Keratinocyte (primary cell): ENCODE data around the gene SLC37A3. TPM values are rescaled to one million over a fixed set of nuclear protein-coding genes. Genes with fewer than 3 reads are reported as not detected.
"Not testable (repeated sequence)": the region's sequence is repeated elsewhere in the genome, so short reads cannot be mapped to it uniquely, and the experiment has no call there.

Source experiments
- DNase-seq: peaks from one replicate; pipeline ENCODE4 v3.0.0-alpha.2; 2011; ENCODE audit warnings: low read depth, missing footprints, low spot score
- FAIRE-seq: peaks from 2 replicates; lab custom pipeline; 2011; peaks lifted over from hg19 to GRCh38; lab: Jason Lieb, UNC
- H2AFZ ChIP-seq: 2 replicates; pipeline ENCODE4 v1.6.0; 2012; ENCODE audit warnings: low read length, control low read depth, inconsistent platforms; ENCODE audit not compliant: control insufficient read depth
- H3K27ac ChIP-seq: 2 replicates; pipeline ENCODE4 v1.5.1; 2011; ENCODE audit warnings: low read length; ENCODE audit not compliant: control insufficient read depth, insufficient read depth
- H3K27me3 ChIP-seq: 3 replicates; pipeline ENCODE4 v1.6.0; 2011; ENCODE audit warnings: low read length; ENCODE audit not compliant: control insufficient read depth, insufficient read depth; ENCODE audit errors: extremely low read depth
- H3K36me3 ChIP-seq, 2 experiments: 2 replicates in 1 of 2; 3 replicates in 1 of 2; pipeline ENCODE4 v1.5.1; 2011; ENCODE audit warnings: low read length in 2 of 2, mild to moderate bottlenecking in 1 of 2; ENCODE audit not compliant: control insufficient read depth in 2 of 2, insufficient read depth in 2 of 2; ENCODE audit errors: extremely low read depth in 1 of 2
- H3K4me1 ChIP-seq: 3 replicates; pipeline ENCODE4 v1.5.1; 2011; ENCODE audit warnings: low read length; ENCODE audit not compliant: control insufficient read depth, insufficient read depth; ENCODE audit errors: extremely low read depth
- H3K4me2 ChIP-seq: 3 replicates; pipeline ENCODE4 v1.6.0; 2011; ENCODE audit warnings: low read depth, low read length; ENCODE audit not compliant: control insufficient read depth, insufficient read depth; ENCODE audit errors: extremely low read depth
- H3K4me3 ChIP-seq, 3 experiments: fragments of 200-600 bp in 1 of 3; sonication (generic) in 1 of 3; 2 replicates in 2 of 3; 3 replicates in 1 of 3; pipeline ENCODE4 v1.5.1; 2011 to 2016; ENCODE audit warnings: low read length in 3 of 3, mild to moderate bottlenecking in 3 of 3, control low read depth in 2 of 3, inconsistent platforms in 1 of 3, low read depth in 1 of 3, mixed read lengths in 1 of 3, mixed run types in 1 of 3, moderate library complexity in 1 of 3; ENCODE audit not compliant: control insufficient read depth in 2 of 3, insufficient read depth in 2 of 3; ENCODE audit errors: extremely low read depth in 1 of 3
- H3K79me2 ChIP-seq: 2 replicates; pipeline ENCODE4 v1.6.0; 2012; ENCODE audit warnings: low read length; ENCODE audit not compliant: control insufficient read depth, insufficient read depth
- H3K9ac ChIP-seq: 3 replicates; pipeline ENCODE4 v1.6.0; 2011; ENCODE audit warnings: low read length; ENCODE audit not compliant: control insufficient read depth, insufficient read depth; ENCODE audit errors: extremely low read depth
- H3K9me1 ChIP-seq: 3 replicates; pipeline ENCODE4 v1.6.0; 2011; ENCODE audit warnings: low read length; ENCODE audit not compliant: control insufficient read depth, insufficient read depth; ENCODE audit errors: extremely low read depth
- H3K9me3 ChIP-seq: 2 replicates; pipeline ENCODE4 v1.5.1; 2012; ENCODE audit warnings: low read depth, low read length; ENCODE audit not compliant: control insufficient read depth
- H4K20me1 ChIP-seq: 3 replicates; pipeline ENCODE4 v1.6.0; 2011; ENCODE audit warnings: low read length; ENCODE audit not compliant: control insufficient read depth, insufficient read depth; ENCODE audit errors: extremely low read depth
- CTCF ChIP-seq, 3 experiments: IDR thresholded peaks in 1 of 3; conservative IDR thresholded peaks in 1 of 3; optimal IDR thresholded peaks in 1 of 3; 2 replicates in 2 of 3; 3 replicates in 1 of 3; pipeline versions ENCODE3 to v1.5.1; 2011; ENCODE audit warnings: low read length in 3 of 3, mild to moderate bottlenecking in 3 of 3, moderate library complexity in 2 of 3, control low read depth in 1 of 3, inconsistent platforms in 1 of 3; ENCODE audit not compliant: insufficient read depth in 2 of 3; ENCODE audit errors: extremely low read depth in 1 of 3
- EZH2 ChIP-seq: IDR thresholded peaks from one replicate; pipeline ENCODE4 v1.6.1; 2012; ENCODE audit warnings: inconsistent platforms, mild to moderate bottlenecking, low read length, moderate library complexity
- dilution Hi-C: fragments of 300-500 bp; cut with MboI; formaldehyde crosslinking; loops from one replicate; pipeline ENCODE4 v1.7.0; 2020; ENCODE audit warnings: low sequenced_read_pairs; ENCODE audit not compliant: extremely low pct_ligation_motif_present
- polyA plus RNA-seq, 5 experiments: library from polyadenylated mRNA; depleted of rRNA in 3 of 5; stranded (reverse) in 3 of 5; stranded (forward) in 1 of 5; unstranded in 1 of 5; fragments of >200 nt; gene quantifications; 1 replicate in 1 of 5; 2 replicates in 3 of 5; 3 replicates in 1 of 5; pipeline versions ENCODE4 v1.2.1 to v1.2.3, GENCODE V29; 2011 to 2012; ENCODE audit warnings: missing spikeins in 2 of 5, low read depth in 1 of 5, low replicate concordance in 1 of 5

SLC37A3 gene
- polyA plus RNA-seq, 1 donor (not counting 4 experiments of a cell fraction or from before 2014, with no cell fraction given) = 51.4 TPM

- dilution Hi-C loops = no loop called here
- H3K9ac ChIP-seq = no peak overlapping the region
- H3K9me1 ChIP-seq = no peaks in the 10 kb centered on the region
- H4K20me1 ChIP-seq = no peaks in the 10 kb centered on the region
- DNase-seq (no peak), FAIRE-seq (no peak)
- H3K36me3 ChIP-seq = no peaks in the 10 kb centered on the region
- H3K4me2 ChIP-seq = no peak overlapping the region
- H3K4me1 ChIP-seq = no peaks in the 10 kb centered on the region
- TF ChIP-seq EZH2 (no peak), CTCF (optimal IDR thresholded peaks at IDR 0.05 in 1 of 3, IDR thresholded peaks at IDR 0.05 in 1 of 3, conservative IDR thresholded peaks at IDR 0.05 in 1 of 3; ENCODE audit: extremely low read depth in 1 of 3, insufficient read depth in 2 of 3, low read length in 3 of 3) (no peak)
- H2AFZ ChIP-seq = no peak overlapping the region
- H3K27ac ChIP-seq = no peak overlapping the region
- no peak overlapping the region for H3K4me3 ChIP-seq
- no peaks in the 10 kb centered on the region for H3K79me2 ChIP-seq
- H3K27me3 ChIP-seq = peaks cover 4% of the 10 kb centered on the region
- H3K9me3 ChIP-seq = no peaks in the 10 kb centered on the region
Measured at GRCh38 chr7:140416560-140416959, 18.2 kb upstream of the SLC37A3 start.

GRCh38 chr7:140415816-140416215, 17.5 kb upstream of the SLC37A3 start:
- H3K27me3 ChIP-seq, DNase-seq, H3K27ac ChIP-seq, H2AFZ ChIP-seq, H3K9me1 ChIP-seq, FAIRE-seq, H3K9me3 ChIP-seq, H4K20me1 ChIP-seq, dilution Hi-C loops, H3K9ac ChIP-seq, H3K79me2 ChIP-seq, H3K4me2 ChIP-seq, H3K4me3 ChIP-seq, H3K4me1 ChIP-seq, H3K36me3 ChIP-seq: not testable (repeated sequence)

GRCh38 chr7:140415361-140415760, 17.0 kb upstream of the SLC37A3 start:
- no peak overlapping the region for H3K9ac ChIP-seq
- no peak overlapping the region for H3K27ac ChIP-seq
- H3K4me1 ChIP-seq = no peaks in the 10 kb centered on the region
- peaks cover 4% of the 10 kb centered on the region for H3K27me3 ChIP-seq
- DNase-seq (no peak), FAIRE-seq (no peak)
- H3K9me1 ChIP-seq = no peaks in the 10 kb centered on the region
- no peak for TF ChIP-seq EZH2
- TF ChIP-seq CTCF (optimal IDR thresholded peaks at IDR 0.05 in 1 of 3, IDR thresholded peaks at IDR 0.05 in 1 of 3, conservative IDR thresholded peaks at IDR 0.05 in 1 of 3; ENCODE audit: extremely low read depth in 1 of 3, insufficient read depth in 2 of 3, low read length in 3 of 3) = no peak
- no peaks in the 10 kb centered on the region for H3K9me3 ChIP-seq
- no peak overlapping the region for H3K4me2 ChIP-seq
- no peaks in the 10 kb centered on the region for H4K20me1 ChIP-seq
- H2AFZ ChIP-seq = no peak overlapping the region
- H3K79me2 ChIP-seq = no peaks in the 10 kb centered on the region
- dilution Hi-C loops = no loop called here
- no peak overlapping the region for H3K4me3 ChIP-seq
- H3K36me3 ChIP-seq = no peaks in the 10 kb centered on the region
